ENCODE data around the gene SCART1.
"Not testable (repeated sequence)": the region's sequence is repeated elsewhere in the genome, so short reads cannot be mapped to it uniquely, and the experiment has no call there.

The SCART1 gene

DNA sequence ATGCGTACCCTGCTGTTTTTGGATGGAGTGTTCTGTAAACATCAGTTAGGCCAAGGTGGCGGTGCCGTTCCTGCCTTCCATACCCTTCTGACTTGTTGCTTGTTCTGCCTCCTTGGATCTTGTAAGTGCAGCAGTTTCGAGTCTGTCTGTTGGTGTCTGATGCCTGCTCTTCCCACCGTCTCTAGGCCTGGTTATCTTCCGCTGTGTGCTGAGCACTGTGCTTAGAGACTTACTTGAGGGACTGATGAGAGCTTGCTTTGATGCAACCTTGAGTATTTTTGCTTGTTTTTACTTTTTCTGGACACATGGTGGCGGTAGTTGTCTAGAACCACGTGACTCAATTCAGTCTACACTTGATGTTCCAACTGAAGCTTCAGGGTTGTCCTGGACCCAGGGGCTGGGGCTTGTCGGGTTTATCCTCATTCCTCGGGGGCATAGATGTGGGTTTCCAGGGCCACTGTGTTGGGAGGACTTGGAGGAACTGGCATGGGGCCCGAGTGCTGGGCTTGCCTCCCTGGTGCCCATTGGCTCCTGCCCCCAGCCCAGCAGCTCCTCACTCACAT is 15.0 kb upstream of the SCART1 start:
- DNase-seq, result peak; percentile 42

DNA sequence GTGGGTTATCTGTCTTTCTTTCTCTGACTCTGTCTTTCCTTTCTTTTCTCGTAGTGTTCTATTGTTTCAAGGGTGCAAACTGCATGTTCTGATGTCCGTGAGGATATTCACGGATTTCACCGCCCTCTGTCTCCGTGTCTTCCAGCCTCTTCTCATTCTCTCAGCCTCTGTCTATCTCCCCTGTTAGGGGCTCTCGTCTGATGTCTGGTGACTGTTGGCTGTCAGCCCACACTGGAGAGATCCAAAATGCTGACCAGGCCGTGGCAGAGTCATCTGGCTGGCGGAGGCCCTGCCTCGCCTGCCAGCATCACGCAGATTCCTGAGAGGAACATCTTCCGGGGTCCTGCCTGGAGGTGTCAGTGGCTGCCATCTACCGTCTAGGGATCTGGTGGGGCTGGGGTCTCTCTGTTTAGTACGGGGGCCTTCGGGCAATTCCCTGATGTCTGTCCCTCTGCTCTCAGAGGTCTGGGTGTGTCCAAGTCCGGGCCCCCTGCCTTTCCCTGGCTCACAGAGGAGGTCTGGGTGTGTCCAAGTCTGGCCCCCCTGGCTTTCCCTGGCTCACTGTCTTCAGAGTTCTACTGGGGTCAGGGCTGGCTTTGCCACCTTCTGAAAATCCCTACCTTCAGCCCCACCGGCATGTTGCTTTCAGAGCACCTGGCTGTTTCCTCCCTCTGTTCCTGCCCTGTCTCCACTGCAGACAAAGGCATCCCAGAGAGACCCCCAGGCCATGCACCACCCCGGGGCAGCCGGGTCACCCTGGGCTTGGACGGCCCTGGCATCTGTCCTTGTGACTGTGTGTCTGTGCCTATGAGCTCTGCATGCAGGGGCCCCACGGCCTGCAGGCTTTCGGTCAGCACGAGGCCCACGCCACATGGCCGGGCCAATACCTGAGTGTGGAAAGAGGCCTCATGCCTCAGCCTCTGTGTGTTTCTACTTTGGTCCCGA is 14.0 kb upstream of the SCART1 start:
- no peak for DNase-seq

DNA sequence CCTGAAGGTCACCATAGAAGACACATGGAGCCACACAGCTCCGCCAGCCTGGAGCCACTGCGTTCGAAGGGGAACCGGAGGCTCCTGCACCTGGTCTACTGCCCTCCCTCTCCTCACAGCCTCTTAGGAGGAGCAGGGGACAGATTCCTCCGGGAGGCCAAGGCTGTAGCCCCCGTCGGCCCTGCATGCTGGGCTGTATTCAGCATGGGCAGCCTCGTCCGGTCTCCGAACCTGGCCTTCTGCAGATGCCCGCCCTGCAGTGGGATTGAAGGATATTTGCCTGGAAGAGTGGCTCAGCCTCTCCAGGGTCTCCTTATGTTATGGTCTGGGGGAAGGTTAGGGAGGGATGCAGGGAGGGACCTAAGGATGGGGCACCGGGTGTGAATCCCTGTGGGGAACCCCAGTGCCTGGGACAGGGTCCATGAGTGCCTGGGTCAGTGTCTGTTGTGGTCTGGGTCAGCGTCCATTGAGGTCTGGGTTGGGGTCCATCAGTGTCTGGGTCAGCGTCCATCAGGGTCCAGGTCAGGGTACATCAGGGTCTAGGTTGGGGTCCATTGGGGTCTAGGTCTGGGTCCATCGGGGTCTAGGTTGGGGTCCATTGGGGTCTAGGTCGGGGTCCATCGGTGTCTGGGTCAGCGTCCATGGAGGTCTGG is 13.0 kb upstream of the SCART1 start:
- no peak for DNase-seq

DNA sequence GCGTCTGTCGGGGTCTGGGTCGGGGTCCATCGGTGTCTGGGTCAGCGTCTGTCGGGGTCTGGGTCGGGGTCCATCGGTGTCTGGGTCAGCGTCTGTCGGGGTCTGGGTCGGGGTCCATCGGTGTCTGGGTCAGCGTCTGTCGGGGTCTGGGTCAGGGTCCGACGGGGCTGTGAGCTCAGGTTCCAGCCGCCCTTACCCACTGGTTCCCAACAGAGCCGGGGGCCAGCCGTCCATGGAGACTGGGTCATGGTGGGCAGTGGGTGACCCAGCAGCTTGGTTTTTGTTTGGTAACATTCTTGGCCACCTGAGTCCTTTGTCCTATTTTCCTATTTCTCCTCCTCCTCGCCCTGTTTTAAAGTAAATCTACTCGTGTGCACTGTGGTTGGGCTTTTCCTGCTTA is 12.4 kb upstream of the SCART1 start:
- DNase-seq, result not testable (repeated sequence)

DNA sequence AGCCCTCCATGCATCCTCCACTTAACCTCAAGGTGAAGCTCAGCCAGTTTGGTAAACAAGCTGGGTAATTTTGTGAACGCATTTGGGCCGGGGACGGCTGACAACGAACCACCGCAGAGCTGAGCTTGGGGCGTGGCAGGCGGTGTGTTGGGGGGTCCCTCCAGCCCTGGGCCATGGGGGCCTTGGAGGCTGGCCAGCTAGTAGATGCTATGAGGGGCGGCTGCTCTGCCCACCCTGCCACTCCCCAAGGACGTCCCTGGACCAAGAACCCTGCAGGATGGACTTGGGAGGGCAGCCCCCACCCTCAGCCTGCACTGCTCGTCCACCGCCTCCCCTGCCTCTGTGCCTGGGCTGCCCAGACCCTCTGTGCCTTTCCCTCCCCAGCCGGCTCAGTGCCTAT is 12.0 kb upstream of the SCART1 start:
- no peak for DNase-seq

DNA sequence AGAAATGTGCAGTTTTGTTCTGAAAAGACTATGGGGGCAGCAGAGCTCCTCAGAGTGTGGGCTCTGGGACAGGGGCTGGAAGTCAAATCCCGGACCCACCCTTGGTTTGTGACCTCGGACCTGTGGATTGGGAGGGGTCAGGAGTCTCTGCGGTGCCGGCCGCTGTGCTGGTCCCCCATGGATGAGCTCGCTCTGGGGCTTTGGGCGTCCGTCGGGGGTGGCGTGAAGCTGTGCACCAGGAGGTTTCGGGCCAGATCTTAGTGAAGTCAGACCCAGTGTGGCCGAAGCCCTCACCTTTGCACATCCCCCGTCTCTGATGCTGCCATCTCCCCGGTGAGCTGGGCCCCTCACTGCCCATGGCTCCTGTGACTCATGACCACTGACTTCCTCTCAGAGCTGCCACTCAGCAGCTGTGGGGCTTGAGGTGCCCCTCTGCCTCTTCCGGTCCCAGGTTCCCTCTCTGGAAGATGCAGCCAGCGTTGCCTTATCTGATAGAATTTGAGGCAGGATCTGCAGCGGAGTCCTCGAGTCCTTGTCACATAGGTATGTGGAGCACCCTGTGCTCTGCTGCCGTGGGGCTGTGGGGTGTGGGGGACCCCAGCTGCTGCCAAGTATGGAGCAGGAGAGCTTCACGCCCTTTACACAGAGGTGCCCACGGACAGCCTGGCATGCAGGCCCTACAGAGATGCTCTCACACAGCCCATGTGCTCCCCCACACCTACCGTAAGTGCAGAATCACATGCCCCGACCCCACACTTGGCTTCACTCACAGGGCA is 11.4 kb upstream of the SCART1 start:
- peak; percentile 30 for DNase-seq

GRCh38 chr10:133442967-133443924 is 10.5 kb upstream of the SCART1 start:
- DNase-seq, result no peak

DNA sequence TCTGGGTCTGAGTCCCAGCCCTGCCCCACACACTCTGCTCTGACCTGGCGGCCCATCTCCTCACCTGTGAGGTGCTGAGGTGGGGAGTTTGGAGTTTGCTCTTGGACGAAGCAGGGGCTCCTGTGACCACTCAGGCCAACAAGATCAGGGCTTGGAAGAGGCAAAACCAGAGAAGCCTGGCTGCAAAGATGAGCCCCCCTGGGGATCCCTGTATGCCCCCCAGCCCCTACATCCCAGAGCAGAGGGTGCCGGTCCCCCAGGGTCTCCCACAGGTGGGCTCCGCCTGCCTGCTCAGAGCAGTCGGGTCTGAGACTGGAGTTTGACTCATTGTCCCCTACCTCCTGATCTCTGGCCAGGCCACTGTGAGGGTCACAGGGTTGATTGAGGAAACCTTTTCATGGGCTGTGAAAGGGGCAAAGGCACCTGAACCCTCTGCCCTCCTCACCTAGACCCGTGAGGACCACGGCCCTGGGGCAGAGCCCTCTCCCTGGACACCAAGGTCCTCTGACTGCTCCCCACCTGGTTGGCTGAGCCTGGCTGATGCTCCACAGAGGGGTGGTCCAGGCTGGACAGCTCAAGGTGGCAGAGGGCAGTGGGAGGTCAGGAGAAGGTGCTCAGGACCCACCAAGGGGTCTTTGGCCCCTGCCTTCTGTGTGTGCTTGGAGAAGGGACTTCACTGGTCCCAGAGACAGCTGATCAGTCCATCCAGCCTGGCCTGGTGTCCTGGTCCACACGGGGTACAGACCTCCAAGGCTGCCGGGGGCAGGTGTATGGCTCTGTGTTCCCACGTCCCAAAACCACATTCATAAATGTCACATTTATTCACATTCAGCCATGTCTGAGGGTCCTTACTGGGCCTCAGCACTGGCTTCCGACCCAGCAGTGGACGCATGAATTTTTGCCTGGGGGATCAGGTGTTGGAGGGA is 9.1 kb upstream of the SCART1 start:
- no peak for DNase-seq

- DNase-seq, result no peak
Measured at GRCh38 chr10:133445268-133445732, 8.4 kb upstream of the SCART1 start.

- no peak for DNase-seq
Measured at GRCh38 chr10:133445751-133446708, 7.7 kb upstream of the SCART1 start.

DNA sequence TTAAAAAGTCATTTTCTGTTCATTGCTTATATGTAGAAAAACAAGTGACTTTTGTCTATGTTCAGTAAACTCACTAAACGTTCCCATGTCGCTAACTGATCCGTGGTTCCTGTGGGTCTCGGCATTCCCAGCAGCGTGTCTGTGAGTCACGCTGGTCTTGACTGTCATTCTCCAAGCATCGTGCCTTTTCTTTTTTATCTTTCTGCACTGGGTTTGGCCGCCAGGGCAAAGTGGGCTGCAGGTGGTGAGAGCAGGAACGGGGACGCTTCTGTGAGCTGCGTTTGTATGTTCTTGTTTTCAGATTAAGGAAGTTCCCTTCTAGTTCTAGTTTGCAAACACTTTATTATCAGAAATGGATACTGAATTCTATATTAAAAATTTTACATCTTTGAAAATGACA is 6.8 kb upstream of the SCART1 start:
- no peak for DNase-seq

GRCh38 chr10:133448120-133448519 is 5.6 kb upstream of the SCART1 start:
- DNase-seq, result no peak

GRCh38 chr10:133451346-133451745 is 2.4 kb upstream of the SCART1 start:
- DNase-seq, result no peak

DNA sequence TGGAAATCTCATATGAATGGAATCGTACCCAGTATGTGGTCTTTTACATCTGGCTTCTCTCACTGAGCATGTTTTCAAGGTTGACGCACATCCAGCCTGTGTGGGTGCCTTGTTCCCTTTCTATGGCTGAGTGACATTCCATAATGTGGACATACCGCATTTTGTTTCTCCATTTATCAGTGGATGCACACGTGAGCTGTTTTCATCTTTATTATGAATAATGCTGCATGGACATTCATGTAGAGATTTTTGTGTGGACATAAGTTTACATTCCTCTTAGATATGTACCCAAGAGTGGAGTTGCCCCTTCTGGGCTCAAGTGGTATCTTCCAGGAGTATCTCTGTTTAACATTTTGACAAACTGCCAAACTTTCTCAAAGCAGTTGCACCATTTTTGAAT is 1.3 kb upstream of the SCART1 start:
- no peak for DNase-seq

- no peak for DNase-seq
Measured at GRCh38 chr10:133454204-133454893, 604 bp downstream of the SCART1 start.

GRCh38 chr10:133455196-133455595 is 1.5 kb downstream of the SCART1 start:
- DNase-seq, result no peak

DNA sequence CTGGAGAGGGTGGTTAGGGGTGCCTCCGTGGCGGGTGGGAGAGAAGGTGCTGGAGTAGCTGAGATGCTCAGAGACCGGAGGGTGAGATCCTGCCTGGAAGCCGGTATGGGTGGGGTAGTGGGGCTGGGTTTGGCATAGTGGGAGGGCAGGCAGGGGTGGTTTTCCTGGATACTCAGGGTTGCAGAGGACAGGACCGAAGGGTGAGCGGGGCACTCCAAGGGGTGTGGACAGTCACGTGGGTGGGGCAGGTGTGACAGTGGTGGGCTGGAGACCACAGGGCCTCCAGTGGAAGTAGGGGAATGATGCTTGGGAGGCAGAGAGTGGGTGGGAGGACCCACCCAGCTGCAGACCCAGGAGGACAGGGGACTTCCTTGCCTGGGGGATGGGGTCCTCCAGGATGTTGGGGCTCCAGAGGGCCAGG is 1.9 kb downstream of the SCART1 start:
- DNase-seq, result no peak

DNA sequence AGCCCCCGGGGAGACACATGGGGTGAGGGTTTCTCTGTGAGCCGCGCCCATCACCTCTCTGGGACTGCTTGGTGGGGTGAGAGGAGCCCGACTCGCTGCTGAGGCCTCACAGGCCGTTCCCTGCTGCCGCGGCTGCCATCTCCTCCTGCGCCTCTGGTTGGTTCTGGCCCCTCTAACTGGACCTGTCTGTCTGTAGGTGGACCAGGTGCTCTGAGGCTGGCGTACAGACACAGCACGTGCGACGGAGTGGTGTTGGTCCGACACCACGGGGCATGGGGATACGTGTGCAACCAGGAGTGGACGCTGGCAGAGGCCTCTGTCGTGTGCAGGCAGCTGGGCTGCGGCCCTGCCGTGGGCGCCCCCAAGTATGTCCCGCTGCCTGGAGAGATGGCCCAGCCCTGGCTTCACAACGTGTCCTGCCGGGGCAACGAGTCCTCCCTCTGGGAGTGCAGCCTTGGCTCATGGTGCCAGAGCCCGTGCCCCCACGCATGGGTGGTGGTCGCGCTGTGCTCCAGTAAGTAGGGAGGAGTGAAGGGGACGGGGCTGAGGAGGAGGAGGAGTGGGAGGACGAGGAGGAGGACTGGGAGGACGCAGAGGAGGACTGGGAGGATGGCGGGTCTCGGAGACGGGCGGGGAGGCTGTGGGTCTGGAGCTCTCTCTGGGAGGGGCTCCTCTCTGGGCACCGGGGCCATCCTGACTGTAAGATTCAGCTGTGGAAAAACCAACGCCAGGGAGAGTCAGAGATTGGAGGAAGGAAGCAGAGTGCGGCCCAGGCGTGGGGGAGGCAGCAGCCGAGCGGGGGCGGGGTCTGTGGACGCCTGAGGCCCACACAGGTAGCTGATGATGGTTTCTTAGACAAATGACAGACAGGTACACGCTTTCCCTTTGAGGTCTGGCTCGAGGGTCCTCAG is 2.6 kb downstream of the SCART1 start:
- DNase-seq, result no peak

Measured in CD4-positive, alpha-beta T cell treated with Interleukin-4 for 4 hours (primary cell).